GM21619 (cell line): ENCODE data around the gene SLC7A14.

Experiments used
- ATAC-seq: cut with Tn5 transposase; IDR thresholded peaks from one replicate; pipeline ENCODE4 v1.9.1; 2021; ENCODE audit not compliant: unreplicated experiment

SLC7A14 gene

GRCh38 chr3:170585937-170586310 is at the start of gene SLC7A14:
Gene SLC7A14 (minus strand): TSS chr3:170586075. CDS start chr3:170526936, 59,139 bp downstream.
- no peak for ATAC-seq

GRCh38 chr3:170635385-170635735 is 49.5 kb upstream of the SLC7A14 start:
- no peak for ATAC-seq

GRCh38 chr3:170634663-170635384 is 48.9 kb upstream of the SLC7A14 start:
- peak; percentile 68 for ATAC-seq

GRCh38 chr3:170633573-170633972 is 47.7 kb upstream of the SLC7A14 start:
- no peak for ATAC-seq

GRCh38 chr3:170632780-170633179 is 46.9 kb upstream of the SLC7A14 start:
- peak; percentile 82 for ATAC-seq

GRCh38 chr3:170631755-170632488 is 46.0 kb upstream of the SLC7A14 start:
- ATAC-seq, result no peak

- ATAC-seq, result no peak
These were observed 37.6 kb upstream of the SLC7A14 start for GRCh38 chr3:170623524-170623923.

- ATAC-seq, result no peak
These were observed 36.7 kb upstream of the SLC7A14 start for GRCh38 chr3:170622369-170623159.

GRCh38 chr3:170621256-170621655 is 35.4 kb upstream of the SLC7A14 start:
- no peak for ATAC-seq

- ATAC-seq, result no peak
These were observed 28.5 kb upstream of the SLC7A14 start for GRCh38 chr3:170614214-170614966.

GRCh38 chr3:170611751-170612150 is 25.9 kb upstream of the SLC7A14 start:
- no peak for ATAC-seq

- no peak for ATAC-seq
These were observed 24.5 kb upstream of the SLC7A14 start for GRCh38 chr3:170610321-170610884.

GRCh38 chr3:170608475-170608874 is 22.6 kb upstream of the SLC7A14 start:
- ATAC-seq, result no peak

- no peak for ATAC-seq
These were observed 20.8 kb upstream of the SLC7A14 start for GRCh38 chr3:170606675-170607074.

- no peak for ATAC-seq
These were observed 19.6 kb upstream of the SLC7A14 start for GRCh38 chr3:170605490-170605889.

GRCh38 chr3:170603770-170604510 is 18.1 kb upstream of the SLC7A14 start:
- ATAC-seq, result no peak

- ATAC-seq, result no peak
These were observed 16.7 kb upstream of the SLC7A14 start for GRCh38 chr3:170602556-170602955.

GRCh38 chr3:170600005-170600624 is 14.2 kb upstream of the SLC7A14 start:
- no peak for ATAC-seq

GRCh38 chr3:170599091-170599490 is 13.2 kb upstream of the SLC7A14 start:
- ATAC-seq, result no peak

GRCh38 chr3:170598091-170598502 is 12.2 kb upstream of the SLC7A14 start:
- no peak for ATAC-seq
